Chondrocyte (in vitro differentiated cells): ENCODE data around the gene SLC4A5. TPM values are rescaled to one million over a fixed set of nuclear protein-coding genes. Genes with fewer than 3 reads are reported as not detected.

Experiments
- DNase-seq: peaks from one replicate; pipeline ENCODE4 v3.0.0; 2021; ENCODE audit warnings: mixed read lengths, low spot score
- H3K27ac Mint-ChIP-seq: one replicate; pipeline ENCODE4 v1.8.0; 2021; ENCODE audit warnings: mild to moderate bottlenecking, moderate library complexity, mixed read lengths; ENCODE audit not compliant: unreplicated experiment
- H3K27me3 Mint-ChIP-seq: 2 replicates; pipeline ENCODE4 v1.8.0; 2021; ENCODE audit warnings: low read depth, mixed read lengths
- H3K36me3 Mint-ChIP-seq: 2 replicates; pipeline ENCODE4 v1.8.0; 2021; ENCODE audit warnings: low read depth, mixed read lengths
- H3K4me1 Mint-ChIP-seq: 2 replicates; pipeline ENCODE4 v1.8.0; 2021; ENCODE audit warnings: low read depth, mild to moderate bottlenecking, mixed read lengths
- H3K4me3 Mint-ChIP-seq: one replicate; pipeline ENCODE4 v1.8.0; 2021; ENCODE audit warnings: mild to moderate bottlenecking, moderate library complexity, mixed read lengths; ENCODE audit not compliant: unreplicated experiment
- H3K9me3 Mint-ChIP-seq: 2 replicates; pipeline ENCODE4 v1.8.0; 2021; ENCODE audit warnings: low read depth, mixed read lengths
- total RNA-seq: library from RNA; stranded (reverse); gene quantifications from 3 replicates; pipeline ENCODE4 v1.2.1, GENCODE V29; 2021
- TF ChIP-seq, protein P1 (sequence below): fragments of 200-600 bp; sonication (generic); IDR thresholded peaks from 2 replicates; pipeline ENCODE4 v1.5.0; 2021; ENCODE audit warnings: antibody characterized with exemption, mild to moderate bottlenecking, moderate library complexity

SLC4A5 gene
- total RNA-seq, 1 donor from 2014 or later: 0.65 TPM

DNA sequence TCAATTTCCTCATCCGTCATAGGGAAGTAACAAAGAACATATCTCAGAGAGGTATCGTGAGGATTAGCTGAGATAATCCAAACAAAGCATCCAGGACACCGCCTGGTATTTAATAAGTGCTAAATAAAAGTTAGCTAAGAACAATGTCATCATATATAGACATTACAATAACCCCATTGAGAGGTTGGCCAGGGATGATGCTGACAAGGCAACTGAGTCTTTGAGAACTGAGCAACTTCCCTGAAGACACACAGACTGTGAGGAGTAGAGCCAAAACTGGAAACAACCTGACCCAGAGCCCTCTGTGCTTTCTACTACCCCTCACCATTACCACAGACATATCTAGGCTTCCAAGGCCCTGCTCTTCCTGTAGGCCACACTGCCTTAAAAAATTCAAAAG, 38.5 kb upstream of the SLC4A5 start:
- no peak overlapping the region for H3K4me3 Mint-ChIP-seq
- no peaks in the 10 kb centered on the region for H3K27me3 Mint-ChIP-seq
- H3K9me3 Mint-ChIP-seq: no peaks in the 10 kb centered on the region
- DNase-seq: no peak
- H3K27ac Mint-ChIP-seq: peak overlapping the region; percentile 67
- TF ChIP-seq, protein P1, sequence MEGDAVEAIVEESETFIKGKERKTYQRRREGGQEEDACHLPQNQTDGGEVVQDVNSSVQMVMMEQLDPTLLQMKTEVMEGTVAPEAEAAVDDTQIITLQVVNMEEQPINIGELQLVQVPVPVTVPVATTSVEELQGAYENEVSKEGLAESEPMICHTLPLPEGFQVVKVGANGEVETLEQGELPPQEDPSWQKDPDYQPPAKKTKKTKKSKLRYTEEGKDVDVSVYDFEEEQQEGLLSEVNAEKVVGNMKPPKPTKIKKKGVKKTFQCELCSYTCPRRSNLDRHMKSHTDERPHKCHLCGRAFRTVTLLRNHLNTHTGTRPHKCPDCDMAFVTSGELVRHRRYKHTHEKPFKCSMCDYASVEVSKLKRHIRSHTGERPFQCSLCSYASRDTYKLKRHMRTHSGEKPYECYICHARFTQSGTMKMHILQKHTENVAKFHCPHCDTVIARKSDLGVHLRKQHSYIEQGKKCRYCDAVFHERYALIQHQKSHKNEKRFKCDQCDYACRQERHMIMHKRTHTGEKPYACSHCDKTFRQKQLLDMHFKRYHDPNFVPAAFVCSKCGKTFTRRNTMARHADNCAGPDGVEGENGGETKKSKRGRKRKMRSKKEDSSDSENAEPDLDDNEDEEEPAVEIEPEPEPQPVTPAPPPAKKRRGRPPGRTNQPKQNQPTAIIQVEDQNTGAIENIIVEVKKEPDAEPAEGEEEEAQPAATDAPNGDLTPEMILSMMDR: no peak
- H3K36me3 Mint-ChIP-seq: peaks cover 10% of the 10 kb centered on the region
- H3K4me1 Mint-ChIP-seq: peaks cover 34% of the 10 kb centered on the region

DNA sequence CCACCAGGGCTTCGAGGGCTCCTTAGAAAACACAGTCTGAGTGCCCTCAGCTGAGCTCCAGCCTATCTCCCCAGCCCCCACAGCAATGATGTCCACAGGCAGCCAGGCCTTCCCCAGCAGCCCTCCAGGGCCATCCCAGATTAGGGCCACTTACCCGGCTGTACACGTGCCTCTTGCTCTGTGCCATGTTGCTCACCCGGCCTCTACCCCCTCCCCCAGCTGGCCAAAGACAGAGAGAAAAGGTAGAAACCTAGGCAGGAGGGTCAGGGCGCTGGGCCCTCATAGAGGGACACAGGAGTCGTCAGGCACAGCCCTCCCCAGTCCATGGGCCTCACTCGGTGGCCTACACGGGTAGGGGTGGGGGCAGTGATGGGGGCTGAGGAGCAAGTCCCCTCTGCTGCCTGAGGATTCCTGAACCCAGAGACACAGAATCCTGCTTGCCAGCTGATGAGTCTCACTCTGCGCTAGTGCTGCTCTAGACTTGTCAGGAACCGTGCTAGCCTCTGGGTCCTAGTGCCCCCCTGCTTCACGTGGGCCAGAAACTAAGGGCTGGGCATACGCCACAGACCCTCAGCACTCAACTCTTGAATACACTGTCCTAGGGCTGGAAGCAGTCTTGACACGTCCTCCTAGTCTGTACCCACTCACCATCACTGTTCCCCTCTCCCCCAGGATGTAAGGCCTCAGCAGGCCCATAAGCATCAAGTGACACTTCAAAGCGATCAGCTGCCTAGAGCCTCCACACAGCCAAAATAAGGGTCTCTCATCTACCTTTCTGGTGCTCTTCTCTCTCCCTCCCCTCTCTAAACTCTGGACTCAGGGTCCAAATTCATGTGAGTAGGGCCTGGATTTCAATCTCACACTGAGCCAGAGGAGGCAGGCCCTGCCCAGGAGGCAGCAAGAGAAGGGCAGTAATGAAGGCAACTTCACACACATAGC, 36.9 kb upstream of the SLC4A5 start, which contains the start of gene DCTN1:
Gene DCTN1, minus strand, starts transcription at position 461 of the 939 bp plus-strand sequence. Its CDS starts 274 bp downstream, at position 187.
- Mint-ChIP-seq H3K4me1 (peaks cover 34% of the 10 kb centered on the region), H3K4me3 (peak within 1 kb of the TSS; percentile 76), H3K36me3 (peaks cover 14% of the 10 kb centered on the region), H3K27me3 (no peaks in the 10 kb centered on the region), H3K9me3 (no peaks in the 10 kb centered on the region), H3K27ac (peak within 1 kb of the TSS; percentile 82)
- TF ChIP-seq, protein P1: no peak
- no peak for DNase-seq

DNA sequence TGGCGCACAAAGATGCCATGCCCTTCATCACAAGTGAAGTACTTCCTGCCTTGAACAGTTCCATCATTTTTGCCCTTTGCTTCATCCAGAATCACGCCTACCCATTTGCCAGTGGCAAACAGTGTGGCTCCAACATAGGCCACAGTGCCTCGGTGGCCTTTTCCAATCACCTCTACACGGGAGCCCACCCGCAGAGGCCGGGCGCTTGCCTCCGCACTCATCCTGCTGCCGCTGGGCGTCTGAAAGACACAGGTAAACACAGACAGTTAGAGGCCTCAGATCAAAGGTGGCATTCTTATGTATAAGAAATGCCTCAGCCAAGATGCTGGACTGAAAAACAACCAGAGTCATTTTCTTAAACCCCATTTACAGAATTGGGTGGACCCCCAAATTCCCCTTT, 34.8 kb upstream of the SLC4A5 start:
- DNase-seq: no peak
- H3K36me3 Mint-ChIP-seq: peaks cover 14% of the 10 kb centered on the region
- H3K4me3 Mint-ChIP-seq: no peak overlapping the region
- H3K9me3 Mint-ChIP-seq: no peaks in the 10 kb centered on the region
- no peaks in the 10 kb centered on the region for H3K27me3 Mint-ChIP-seq
- TF ChIP-seq, protein P1: no peak
- no peak overlapping the region for H3K27ac Mint-ChIP-seq
- peaks cover 42% of the 10 kb centered on the region for H3K4me1 Mint-ChIP-seq

DNA sequence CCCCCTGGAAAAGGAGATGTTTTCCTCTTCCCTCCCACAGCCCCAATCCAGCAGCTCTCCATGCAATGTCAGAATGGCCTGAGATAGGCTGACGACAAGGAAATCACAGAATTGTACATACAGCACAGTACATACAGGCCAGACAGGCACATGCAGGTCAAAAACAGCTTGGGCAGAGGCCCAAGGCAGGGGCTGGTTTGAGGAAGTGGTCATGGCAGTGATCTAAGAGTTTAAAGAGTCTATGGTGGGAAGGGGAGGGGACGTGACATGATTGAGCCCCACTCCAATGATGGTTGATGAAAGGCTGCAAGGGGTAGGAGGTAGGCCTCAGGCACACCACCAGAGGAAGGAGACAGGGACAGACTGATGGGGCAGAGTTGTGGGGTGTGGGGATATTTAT, 32.6 kb upstream of the SLC4A5 start:
- Mint-ChIP-seq H3K36me3 (peaks cover 21% of the 10 kb centered on the region), H3K27ac (no peak overlapping the region), H3K4me1 (peaks cover 32% of the 10 kb centered on the region), H3K27me3 (no peaks in the 10 kb centered on the region), H3K9me3 (no peaks in the 10 kb centered on the region), H3K4me3 (no peak overlapping the region)
- TF ChIP-seq, protein P1: no peak
- DNase-seq: no peak

DNA sequence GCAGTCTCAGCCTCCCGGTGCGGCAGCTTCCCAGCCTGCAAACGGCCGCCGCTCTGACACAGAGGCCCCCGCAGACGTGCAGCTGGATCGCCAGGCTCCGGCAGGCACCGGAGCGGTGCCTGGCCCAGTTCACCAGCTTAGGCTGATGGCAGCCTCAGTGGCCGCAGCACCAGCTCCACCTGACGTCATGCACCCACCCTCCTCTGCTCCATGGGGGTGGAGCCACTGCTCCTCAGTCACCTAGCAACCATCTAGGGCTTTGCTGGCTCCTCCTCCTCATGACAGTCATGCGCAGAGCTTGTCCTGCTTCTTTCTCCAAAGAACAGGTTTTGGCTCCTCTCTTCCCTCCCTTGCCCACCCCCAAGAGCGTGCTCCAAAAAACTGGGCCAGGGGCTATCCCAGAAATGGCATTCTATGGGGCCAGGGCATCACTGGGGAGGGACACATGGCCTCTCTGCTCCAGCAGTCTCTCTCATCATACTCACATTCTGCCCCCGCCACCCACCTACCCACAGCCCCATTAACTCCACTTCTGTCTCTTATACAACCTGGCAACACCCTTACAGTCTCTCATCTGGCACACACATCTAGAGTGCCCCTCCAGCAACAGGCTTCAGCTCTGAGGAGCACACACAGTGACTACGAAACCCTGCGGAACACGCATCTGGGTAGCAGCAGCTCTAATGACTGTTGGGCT, 31.4 kb upstream of the SLC4A5 start:
- peaks cover 21% of the 10 kb centered on the region for H3K4me1 Mint-ChIP-seq
- TF ChIP-seq, protein P1: no peak
- H3K27me3 Mint-ChIP-seq: no peaks in the 10 kb centered on the region
- H3K4me3 Mint-ChIP-seq: no peak overlapping the region
- H3K9me3 Mint-ChIP-seq: no peaks in the 10 kb centered on the region
- peaks cover 29% of the 10 kb centered on the region for H3K36me3 Mint-ChIP-seq
- H3K27ac Mint-ChIP-seq: no peak overlapping the region
- DNase-seq: no peak
